HCT116 (cell line): ENCODE data around the gene GRIFIN. TPM values are rescaled to one million over a fixed set of nuclear protein-coding genes. Genes with fewer than 3 reads are reported as not detected.

Experiments
- ATAC-seq: fragments of 200-7000 bp; cut with Tn5 transposase; 2 replicates; pipeline ENCODE4 v1.9.1; 2020; ENCODE audit warnings: mild to moderate bottlenecking, moderate library complexity
- BruUV-seq: library from RNA; stranded (reverse); fragments of 400-500 nt; replicated peaks from 2 replicates; lab custom pipeline; 2021; lab: Mats Ljungman, UMichigan
- CTCF ChIA-PET: fragments of 300-600 bp; sonication (Branson Sonifier 250); formaldehyde crosslinking; loops from one replicate; lab custom pipeline; 2021; ENCODE audit warnings: antibody characterized with exemption; lab: Charles Lee
- POLR2A ChIA-PET: fragments of 300-600, 350-600 bp; sonication (Branson Sonifier 250); formaldehyde crosslinking; loops from one replicate; lab custom pipeline; 2021; ENCODE audit warnings: antibody characterized with exemption; lab: Charles Lee
- RAD21 ChIA-PET, 2 experiments: fragments of 300-600 bp; sonication (Branson Sonifier 250); formaldehyde crosslinking; loops; one replicate each; lab custom pipeline; 2023; ENCODE audit warnings: low total read pairs in 2 of 2; ENCODE audit not compliant: uncharacterized antibody in 2 of 2, unreplicated experiment in 2 of 2, low non-redundant PET in 1 of 2; lab: Charles Lee
- DNase-seq: peaks from one replicate; pipeline ENCODE4 v3.0.0-alpha.2; 2010; ENCODE audit warnings: low read depth, low spot score
- H2AFZ ChIP-seq: fragments of 200-600 bp; shearing (Covaris generic), sonication (generic); 2 replicates; pipeline ENCODE4 v1.6.1; 2017; ENCODE audit warnings: low read depth, mixed run types, mixed read lengths, antibody characterized with exemption, low read length; ENCODE audit not compliant: poor library complexity, severe bottlenecking
- H3K27ac ChIP-seq: 2 replicates; pipeline ENCODE4 v1.5.1; 2012; ENCODE audit warnings: low read depth, low read length
- H3K27me3 ChIP-seq: fragments of 200-600 bp; sonication (generic); 2 replicates; pipeline ENCODE4 v1.6.1; 2016; ENCODE audit warnings: mixed run types, low read length, mixed read lengths; ENCODE audit not compliant: insufficient read depth
- H3K36me3 ChIP-seq, 2 experiments: fragments of 200-500 bp in 1 of 2; fragments of 200-600 bp in 1 of 2; sonication (Bioruptor generic) in 1 of 2; sonication (generic) in 1 of 2; 2 replicates each; pipeline versions ENCODE4 v1.5.1 to v1.6.1; 2014 to 2016; ENCODE audit warnings: low read length in 2 of 2, inconsistent platforms in 1 of 2, mixed read lengths in 1 of 2, mixed run types in 1 of 2; ENCODE audit not compliant: insufficient read depth in 2 of 2, control insufficient read depth in 1 of 2
- H3K4me1 ChIP-seq, 2 experiments: fragments of 200-600 bp in 1 of 2; sonication (generic) in 1 of 2; 2 replicates each; pipeline versions ENCODE4 v1.5.1 to v1.6.1; 2012 to 2017; ENCODE audit warnings: low read length in 2 of 2, inconsistent platforms in 1 of 2, mild to moderate bottlenecking in 1 of 2, mixed read lengths in 1 of 2, mixed run types in 1 of 2, moderate library complexity in 1 of 2; ENCODE audit not compliant: insufficient read depth in 2 of 2, control insufficient read depth in 1 of 2
- H3K4me2 ChIP-seq: fragments of 200-600 bp; sonication (generic); 2 replicates; pipeline ENCODE4 v1.6.1; 2017; ENCODE audit warnings: mixed run types, low read length, mixed read lengths
- H3K4me3 ChIP-seq, 2 experiments: fragments of 200-600 bp in 1 of 2; sonication (generic) in 1 of 2; replicated peaks in 1 of 2; 2 replicates each; pipeline ENCODE4 v1.5.1; 2011 to 2016; ENCODE audit warnings: low read length in 2 of 2, control low read depth in 1 of 2, low read depth in 1 of 2, mild to moderate bottlenecking in 1 of 2, mixed read lengths in 1 of 2, mixed run types in 1 of 2
- H3K79me2 ChIP-seq: fragments of 200-600 bp; sonication (generic); 2 replicates; pipeline ENCODE4 v1.6.1; 2017; ENCODE audit warnings: mild to moderate bottlenecking, mixed run types, low read length, moderate library complexity, mixed read lengths; ENCODE audit not compliant: insufficient read depth
- H3K9ac ChIP-seq: fragments of 200-600 bp; sonication (generic); 2 replicates; pipeline ENCODE4 v1.6.1; 2016; ENCODE audit warnings: low read length, mixed read lengths
- H3K9me2 ChIP-seq: fragments of 200-600 bp; sonication (generic), shearing (Covaris generic); 2 replicates; pipeline ENCODE4 v1.6.1; 2017; ENCODE audit warnings: mixed run types, mild to moderate bottlenecking, moderate library complexity; ENCODE audit not compliant: insufficient read depth
- H3K9me3 ChIP-seq, 2 experiments: fragments of 200-500 bp in 1 of 2; fragments of 200-600 bp in 1 of 2; sonication (Bioruptor generic) in 1 of 2; sonication (generic) in 1 of 2; 2 replicates each; pipeline ENCODE4 v1.6.1; 2014 to 2017; ENCODE audit warnings: low read length in 2 of 2, mixed read lengths in 2 of 2, inconsistent platforms in 1 of 2, low read depth in 1 of 2, mild to moderate bottlenecking in 1 of 2, mixed run types in 1 of 2, moderate library complexity in 1 of 2; ENCODE audit not compliant: control insufficient read depth in 1 of 2, insufficient read depth in 1 of 2
- H4K20me1 ChIP-seq: fragments of 200-600 bp; sonication (generic), shearing (Covaris generic); 2 replicates; pipeline ENCODE4 v1.6.1; 2017; ENCODE audit warnings: mixed run types, mild to moderate bottlenecking, moderate library complexity; ENCODE audit not compliant: insufficient read depth
- CBX3 ChIP-seq: IDR thresholded peaks from 2 replicates; pipeline ENCODE4 v1.6.1; 2012; ENCODE audit warnings: low read depth
- CTCF ChIP-seq, 3 experiments: fragments of 200-600 bp in 1 of 3; sonication (generic) in 1 of 3; IDR thresholded peaks in 2 of 3; conservative IDR thresholded peaks in 1 of 3; 2 replicates each; pipeline ENCODE4 v1.5.1; 2012 to 2017; ENCODE audit warnings: low read depth in 2 of 3, low read length in 2 of 3, antibody characterized with exemption in 1 of 3, borderline replicate concordance in 1 of 3, control low read depth in 1 of 3, mild to moderate bottlenecking in 1 of 3, mixed read lengths in 1 of 3, mixed run types in 1 of 3, moderate library complexity in 1 of 3; ENCODE audit not compliant: insufficient read depth in 1 of 3
- EGR1 ChIP-seq: IDR thresholded peaks from 2 replicates; pipeline ENCODE4 v1.6.1; 2012; ENCODE audit warnings: low read depth
- ELF1 ChIP-seq: IDR thresholded peaks from 2 replicates; pipeline ENCODE4 v1.6.1; 2012; ENCODE audit warnings: low read depth, borderline replicate concordance
- EZH2 ChIP-seq: fragments of 200-600 bp; sonication (generic); IDR thresholded peaks from 2 replicates; pipeline ENCODE4 v1.6.1; 2017; ENCODE audit warnings: antibody characterized with exemption, mixed run types
- EZH2phosphoT487 ChIP-seq: fragments of 200-600 bp; IDR thresholded peaks from 2 replicates; pipeline ENCODE4 v1.6.1; 2018; ENCODE audit warnings: antibody characterized with exemption, borderline replicate concordance
- JUND ChIP-seq: IDR thresholded peaks from 2 replicates; pipeline ENCODE4 v1.6.1; 2012
- POLR2AphosphoS5 ChIP-seq: IDR thresholded peaks from 2 replicates; pipeline ENCODE4 v1.6.1; 2011; ENCODE audit warnings: mild to moderate bottlenecking, low read depth, low read length, moderate library complexity
- RAD21 ChIP-seq: IDR thresholded peaks from 2 replicates; pipeline ENCODE4 v1.6.1; 2012; ENCODE audit warnings: low read depth, mild to moderate bottlenecking
- SP1 ChIP-seq: IDR thresholded peaks from 2 replicates; pipeline ENCODE4 v1.6.1; 2012; ENCODE audit warnings: low read depth
- SRF ChIP-seq: IDR thresholded peaks from 2 replicates; pipeline ENCODE4 v1.6.1; 2012; ENCODE audit warnings: low read depth
- TCF7L2 ChIP-seq: IDR thresholded peaks from 2 replicates; pipeline ENCODE4 v1.7.0; 2011; ENCODE audit warnings: borderline replicate concordance, inconsistent platforms; ENCODE audit not compliant: insufficient read depth, insufficient read length; ENCODE audit errors: extremely low read depth
- YY1 ChIP-seq: IDR thresholded peaks from 2 replicates; pipeline ENCODE4 v1.6.1; 2011; ENCODE audit warnings: low read length, low read depth, moderate library complexity, mild to moderate bottlenecking; ENCODE audit not compliant: insufficient replicate concordance; ENCODE audit errors: extremely low read depth
- ZBTB33 ChIP-seq: IDR thresholded peaks from 2 replicates; pipeline ENCODE4 v1.6.1; 2011; ENCODE audit warnings: mild to moderate bottlenecking, low read length, moderate library complexity; ENCODE audit not compliant: insufficient replicate concordance; ENCODE audit errors: extremely low read depth
- ZFX ChIP-seq: fragments of 450-650 bp; IDR thresholded peaks from 2 replicates; pipeline ENCODE4 v1.6.1; 2017
- intact Hi-C: fragments of 100-400 bp; cut with micrococcal nuclease; formaldehyde crosslinking; loops from 2 replicates; pipeline ENCODE4 v1.10.0; 2022
- total RNA-seq: library from RNA; stranded (reverse); gene quantifications from one replicate; pipeline ENCODE4 v1.2.1, GENCODE V29; 2021; ENCODE audit not compliant: unreplicated experiment
- TF ChIP-seq, protein P1 (sequence below): IDR thresholded peaks from 2 replicates; pipeline ENCODE4 v1.6.1; 2012
- TF ChIP-seq, protein P2 (sequence below): IDR thresholded peaks from 2 replicates; pipeline ENCODE4 v1.6.1; 2012
- TF ChIP-seq, protein P3 (sequence below): IDR thresholded peaks from 2 replicates; pipeline ENCODE4 v1.6.1; 2012; ENCODE audit warnings: low read depth

GRIFIN gene
- total RNA-seq, 1 experiment from 2014 or later: not detected

DNA sequence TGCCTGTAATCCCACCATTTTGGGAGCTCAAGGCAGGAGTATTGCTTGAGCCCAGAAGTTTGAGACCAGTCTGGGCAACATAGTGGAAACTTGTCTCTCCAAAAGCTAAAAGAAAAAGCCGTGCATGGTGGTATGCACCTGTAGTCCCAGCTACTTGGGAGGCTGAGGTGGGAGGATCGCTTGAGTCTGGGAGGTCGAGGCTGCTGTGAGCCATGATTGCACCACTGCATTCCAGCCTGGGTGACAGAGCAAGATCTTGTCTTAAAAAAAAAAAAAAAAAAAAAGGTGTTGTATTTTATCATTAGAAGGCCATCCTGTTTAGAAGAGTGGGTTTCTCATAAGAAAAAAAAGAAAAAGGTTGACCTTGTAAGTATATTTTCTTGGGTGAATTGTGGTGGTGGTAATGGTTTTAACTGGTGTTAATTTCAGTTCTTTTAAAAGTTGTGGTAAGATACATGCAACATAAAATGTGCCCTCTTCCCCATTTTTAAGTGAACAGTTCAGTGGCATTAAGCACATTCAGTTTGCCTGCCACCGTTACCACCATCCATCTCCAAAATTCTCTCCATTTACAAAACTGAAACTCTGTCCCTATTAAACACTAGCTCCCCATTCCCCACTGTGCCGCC lies 34.7 kb downstream of the GRIFIN start:
- Histone ChIP-seq H4K20me1 (no peaks in the 10 kb centered on the region), H3K9me3 (no peaks in the 10 kb centered on the region), H3K4me2 (no peak overlapping the region), H3K27ac (no peak overlapping the region), H3K9ac (no peak overlapping the region), H3K4me1 (peaks cover 0 to 3% of the 10 kb centered on the region in 2 experiments; a peak in 1 of 4 replicates), H3K27me3 (no peaks in the 10 kb centered on the region), H2AFZ (no peak overlapping the region)
- no TSS peak for BruUV-seq
- RAD21 ChIA-PET: interaction anchor here in 1 of 2 experiments (1.0 kb wide), 1 partner anchor 27 kb away, joined by 3 read pairs; no protein-coding TSS in a partner anchor
- intact Hi-C loops: no loop called here
- ATAC-seq (no peak), DNase-seq (no peak)
- CTCF ChIA-PET: interaction anchor here (1.4 kb wide), 1 partner anchor 10 kb away, joined by 4 read pairs; no protein-coding TSS in a partner anchor
- POLR2A ChIA-PET: no interaction called here
- no peak for TF ChIP-seq ZBTB33
- TF ChIP-seq RAD21: no peak
- no peak for TF ChIP-seq ZFX
- no peak for TF ChIP-seq CBX3
- no peak for TF ChIP-seq EZH2phosphoT487
- TF ChIP-seq, protein P1, sequence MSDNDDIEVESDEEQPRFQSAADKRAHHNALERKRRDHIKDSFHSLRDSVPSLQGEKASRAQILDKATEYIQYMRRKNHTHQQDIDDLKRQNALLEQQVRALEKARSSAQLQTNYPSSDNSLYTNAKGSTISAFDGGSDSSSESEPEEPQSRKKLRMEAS: no peak
- TF ChIP-seq CTCF (IDR thresholded peaks at IDR 0.05 in 2 of 3, conservative IDR thresholded peaks at IDR 0.05 in 1 of 3; ENCODE audit: borderline replicate concordance in 1 of 3, insufficient read depth in 1 of 3, low read depth in 2 of 3, low read length in 2 of 3): no peak
- no peak for TF ChIP-seq JUND
- TF ChIP-seq SRF: no peak
- TF ChIP-seq EZH2: no peak
- TF ChIP-seq ELF1: no peak
- TF ChIP-seq EGR1: no peak
- TF ChIP-seq, protein P2, sequence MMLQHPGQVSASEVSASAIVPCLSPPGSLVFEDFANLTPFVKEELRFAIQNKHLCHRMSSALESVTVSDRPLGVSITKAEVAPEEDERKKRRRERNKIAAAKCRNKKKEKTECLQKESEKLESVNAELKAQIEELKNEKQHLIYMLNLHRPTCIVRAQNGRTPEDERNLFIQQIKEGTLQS: no peak
- no peak for TF ChIP-seq POLR2AphosphoS5
- TF ChIP-seq YY1: no peak
- TF ChIP-seq TCF7L2: no peak
- no peak for TF ChIP-seq SP1
- TF ChIP-seq, protein P3, sequence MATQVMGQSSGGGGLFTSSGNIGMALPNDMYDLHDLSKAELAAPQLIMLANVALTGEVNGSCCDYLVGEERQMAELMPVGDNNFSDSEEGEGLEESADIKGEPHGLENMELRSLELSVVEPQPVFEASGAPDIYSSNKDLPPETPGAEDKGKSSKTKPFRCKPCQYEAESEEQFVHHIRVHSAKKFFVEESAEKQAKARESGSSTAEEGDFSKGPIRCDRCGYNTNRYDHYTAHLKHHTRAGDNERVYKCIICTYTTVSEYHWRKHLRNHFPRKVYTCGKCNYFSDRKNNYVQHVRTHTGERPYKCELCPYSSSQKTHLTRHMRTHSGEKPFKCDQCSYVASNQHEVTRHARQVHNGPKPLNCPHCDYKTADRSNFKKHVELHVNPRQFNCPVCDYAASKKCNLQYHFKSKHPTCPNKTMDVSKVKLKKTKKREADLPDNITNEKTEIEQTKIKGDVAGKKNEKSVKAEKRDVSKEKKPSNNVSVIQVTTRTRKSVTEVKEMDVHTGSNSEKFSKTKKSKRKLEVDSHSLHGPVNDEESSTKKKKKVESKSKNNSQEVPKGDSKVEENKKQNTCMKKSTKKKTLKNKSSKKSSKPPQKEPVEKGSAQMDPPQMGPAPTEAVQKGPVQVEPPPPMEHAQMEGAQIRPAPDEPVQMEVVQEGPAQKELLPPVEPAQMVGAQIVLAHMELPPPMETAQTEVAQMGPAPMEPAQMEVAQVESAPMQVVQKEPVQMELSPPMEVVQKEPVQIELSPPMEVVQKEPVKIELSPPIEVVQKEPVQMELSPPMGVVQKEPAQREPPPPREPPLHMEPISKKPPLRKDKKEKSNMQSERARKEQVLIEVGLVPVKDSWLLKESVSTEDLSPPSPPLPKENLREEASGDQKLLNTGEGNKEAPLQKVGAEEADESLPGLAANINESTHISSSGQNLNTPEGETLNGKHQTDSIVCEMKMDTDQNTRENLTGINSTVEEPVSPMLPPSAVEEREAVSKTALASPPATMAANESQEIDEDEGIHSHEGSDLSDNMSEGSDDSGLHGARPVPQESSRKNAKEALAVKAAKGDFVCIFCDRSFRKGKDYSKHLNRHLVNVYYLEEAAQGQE: no peak
- TF ChIP-seq, all 23 proteins: peak for 0
- Histone ChIP-seq H3K9me2 (no peaks in the 10 kb centered on the region), H3K4me3 (no peak overlapping the region), H3K36me3 (no peaks in the 10 kb centered on the region), H3K79me2 (no peaks in the 10 kb centered on the region)
